Measurements from ENCODE around the gene ATXN1. TPM values are rescaled to one million over a fixed set of nuclear protein-coding genes. Genes with fewer than 3 reads are reported as not detected.

ATXN1 gene
- total and polyA plus RNA-seq, 2 experiments from 2014 or later = 4.8 to 9.1 TPM

GRCh38 chr6:16622193-16622592, 139.1 kb downstream of the ATXN1 start:
- no peaks in the 10 kb centered on the region for H3K27me3 ChIP-seq (ENCODE audit: insufficient read depth)

More at GRCh38 chr6:16622193-16622592, 139.1 kb downstream of the ATXN1 start:
- peaks cover 2% of the 10 kb centered on the region for H3K27me3 Mint-ChIP-seq (ENCODE audit: insufficient read depth, low read depth, poor library complexity)
- no peaks in the 10 kb centered on the region for H4K20me1 ChIP-seq (replicated peaks; ENCODE audit: insufficient read depth)
- ATAC-seq (no peak), DNase-seq (ENCODE audit: low spot score) (no peak)
- no peak overlapping the region for H2AFZ ChIP-seq
- no peak overlapping the region for H3K4me3 Mint-ChIP-seq
- no peaks in the 10 kb centered on the region for H3K4me1 Mint-ChIP-seq
- H3K4me2 ChIP-seq = no peak overlapping the region
- H3K79me2 ChIP-seq (replicated peaks; ENCODE audit: insufficient read depth) = no peaks in the 10 kb centered on the region
- no peaks in the 10 kb centered on the region for H3K36me3 ChIP-seq (ENCODE audit: insufficient read depth)
- H3K27ac Mint-ChIP-seq = no peak overlapping the region
- no peak overlapping the region for H3K27ac ChIP-seq (ENCODE audit: low read depth)
- no peaks in the 10 kb centered on the region for H3K36me3 Mint-ChIP-seq (ENCODE audit: low read depth)
- no peaks in the 10 kb centered on the region for H3K9me2 ChIP-seq (ENCODE audit: insufficient read depth)
- TF ChIP-seq POLR2AphosphoS5 (IDR thresholded peaks at IDR 0.05; ENCODE audit: low read depth) (no peak), ETS1 (IDR thresholded peaks at IDR 0.05) (no peak), ZNF114 (CRISPR knock-in tag; IDR thresholded peaks at IDR 0.05) (no peak), CTCF (conservative IDR thresholded peaks at IDR 0.05; ENCODE audit: low read depth in 2 of 2) (no peak), EZH2 (IDR thresholded peaks at IDR 0.05; ENCODE audit: low read depth, unreplicated experiment) (no peak), CREB1 (CRISPR knock-in tag; IDR thresholded peaks at IDR 0.05; ENCODE audit: low read depth) (no peak), REST (IDR thresholded peaks at IDR 0.05; ENCODE audit: unreplicated experiment) (no peak), ZNF331 (CRISPR knock-in tag; IDR thresholded peaks at IDR 0.05; ENCODE audit: low read depth) (no peak), NANOG (IDR thresholded peaks at IDR 0.05; ENCODE audit: borderline replicate concordance) (no peak), JUNB (IDR thresholded peaks at IDR 0.05; ENCODE audit: unreplicated experiment) (no peak), ZNF462 (CRISPR knock-in tag; IDR thresholded peaks at IDR 0.05) (no peak), STAT1 (IDR thresholded peaks at IDR 0.05; ENCODE audit: unreplicated experiment) (no peak), EZH2phosphoT487 (IDR thresholded peaks at IDR 0.05; ENCODE audit: unreplicated experiment) (no peak)
- H3F3A ChIP-seq (replicated peaks; ENCODE audit: low read depth) = no peaks in the 10 kb centered on the region
- no peaks in the 10 kb centered on the region for H3K4me1 ChIP-seq (ENCODE audit: insufficient read depth)
- H3K9me3 Mint-ChIP-seq = no peaks in the 10 kb centered on the region
- no peak overlapping the region for H3K4me3 ChIP-seq

Data from GM23338 (cell line).